Calu3 (cell line): ENCODE measurements around the gene ALS2. TPM values are rescaled to one million over a fixed set of nuclear protein-coding genes. Genes with fewer than 3 reads are reported as not detected.

Source experiments
- BruUV-seq: library from RNA; stranded (reverse); fragments of 400-500 nt; replicated peaks from 2 replicates; lab custom pipeline; 2021; lab: Mats Ljungman, UMichigan
- CTCF ChIA-PET: fragments of 300-600 bp; sonication (Branson Sonifier 250); formaldehyde crosslinking; loops from one replicate; lab custom pipeline; 2022; ENCODE audit warnings: antibody characterized with exemption; lab: Charles Lee
- DNase-seq: peaks from one replicate; pipeline ENCODE4 v3.0.0; 2022
- H3K27ac Mint-ChIP-seq: one replicate; pipeline ENCODE4 v1.8.0; 2022; ENCODE audit warnings: mixed read lengths; ENCODE audit not compliant: unreplicated experiment
- H3K27me3 Mint-ChIP-seq: one replicate; pipeline ENCODE4 v1.8.0; 2022; ENCODE audit warnings: mixed read lengths; ENCODE audit not compliant: unreplicated experiment
- H3K36me3 Mint-ChIP-seq: one replicate; pipeline ENCODE4 v1.8.0; 2022; ENCODE audit warnings: mild to moderate bottlenecking, moderate library complexity, mixed read lengths; ENCODE audit not compliant: insufficient read depth, unreplicated experiment
- H3K4me1 Mint-ChIP-seq: one replicate; pipeline ENCODE4 v1.8.0; 2022; ENCODE audit warnings: mild to moderate bottlenecking, low read depth, mixed read lengths; ENCODE audit not compliant: unreplicated experiment
- H3K4me3 Mint-ChIP-seq: one replicate; pipeline ENCODE4 v1.8.0; 2022; ENCODE audit warnings: mild to moderate bottlenecking, low read depth, moderate library complexity, mixed read lengths; ENCODE audit not compliant: unreplicated experiment
- H3K9me3 Mint-ChIP-seq: one replicate; pipeline ENCODE4 v1.8.0; 2022; ENCODE audit warnings: low read depth, mixed read lengths; ENCODE audit not compliant: unreplicated experiment
- intact Hi-C: fragments of 100-400 bp; cut with micrococcal nuclease; formaldehyde crosslinking; loops from one replicate; pipeline ENCODE4 v1.10.0; 2022; ENCODE audit not compliant: unreplicated experiment
- total RNA-seq: library from RNA; stranded (reverse); gene quantifications from 2 replicates; pipeline ENCODE4 v1.2.3, GENCODE V29; 2022
- TF ChIP-seq, protein P1 (sequence below): fragments of 200-600 bp; IDR thresholded peaks from one replicate; pipeline ENCODE4 v1.8.0; 2022; ENCODE audit warnings: antibody characterized with exemption; ENCODE audit not compliant: unreplicated experiment

ALS2 gene
- total RNA-seq, 1 experiment from 2014 or later = 29.0 TPM

DNA sequence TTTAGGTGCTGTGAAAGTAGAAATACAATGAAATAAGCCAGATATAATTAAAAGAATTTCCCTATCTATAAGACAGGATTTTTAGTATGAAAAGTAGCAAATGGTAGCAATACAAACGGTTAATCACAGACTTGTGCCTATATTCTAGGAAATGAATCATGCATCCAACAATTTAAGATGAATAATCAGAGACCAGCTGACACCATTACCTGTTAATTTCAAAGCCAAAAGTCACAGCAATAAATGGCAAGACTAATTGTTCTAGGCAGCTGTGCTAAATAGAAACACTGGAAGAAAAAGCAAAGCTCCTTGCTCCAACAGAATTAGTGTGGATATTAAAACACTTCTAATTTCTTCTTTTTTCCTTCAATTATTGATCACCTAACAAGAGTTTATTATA, 47.2 kb downstream of the ALS2 start:
- no peaks in the 10 kb centered on the region for H3K27me3 Mint-ChIP-seq
- H3K4me3 Mint-ChIP-seq = no peak overlapping the region
- H3K27ac Mint-ChIP-seq = no peak overlapping the region
- no TSS peak for BruUV-seq
- TF ChIP-seq, protein P1, sequence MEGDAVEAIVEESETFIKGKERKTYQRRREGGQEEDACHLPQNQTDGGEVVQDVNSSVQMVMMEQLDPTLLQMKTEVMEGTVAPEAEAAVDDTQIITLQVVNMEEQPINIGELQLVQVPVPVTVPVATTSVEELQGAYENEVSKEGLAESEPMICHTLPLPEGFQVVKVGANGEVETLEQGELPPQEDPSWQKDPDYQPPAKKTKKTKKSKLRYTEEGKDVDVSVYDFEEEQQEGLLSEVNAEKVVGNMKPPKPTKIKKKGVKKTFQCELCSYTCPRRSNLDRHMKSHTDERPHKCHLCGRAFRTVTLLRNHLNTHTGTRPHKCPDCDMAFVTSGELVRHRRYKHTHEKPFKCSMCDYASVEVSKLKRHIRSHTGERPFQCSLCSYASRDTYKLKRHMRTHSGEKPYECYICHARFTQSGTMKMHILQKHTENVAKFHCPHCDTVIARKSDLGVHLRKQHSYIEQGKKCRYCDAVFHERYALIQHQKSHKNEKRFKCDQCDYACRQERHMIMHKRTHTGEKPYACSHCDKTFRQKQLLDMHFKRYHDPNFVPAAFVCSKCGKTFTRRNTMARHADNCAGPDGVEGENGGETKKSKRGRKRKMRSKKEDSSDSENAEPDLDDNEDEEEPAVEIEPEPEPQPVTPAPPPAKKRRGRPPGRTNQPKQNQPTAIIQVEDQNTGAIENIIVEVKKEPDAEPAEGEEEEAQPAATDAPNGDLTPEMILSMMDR = no peak
- peaks cover 19% of the 10 kb centered on the region for H3K36me3 Mint-ChIP-seq
- intact Hi-C loops = no loop called here
- CTCF ChIA-PET = no interaction called here
- no peaks in the 10 kb centered on the region for H3K4me1 Mint-ChIP-seq
- H3K9me3 Mint-ChIP-seq = peaks cover 2% of the 10 kb centered on the region
- DNase-seq = no peak

DNA sequence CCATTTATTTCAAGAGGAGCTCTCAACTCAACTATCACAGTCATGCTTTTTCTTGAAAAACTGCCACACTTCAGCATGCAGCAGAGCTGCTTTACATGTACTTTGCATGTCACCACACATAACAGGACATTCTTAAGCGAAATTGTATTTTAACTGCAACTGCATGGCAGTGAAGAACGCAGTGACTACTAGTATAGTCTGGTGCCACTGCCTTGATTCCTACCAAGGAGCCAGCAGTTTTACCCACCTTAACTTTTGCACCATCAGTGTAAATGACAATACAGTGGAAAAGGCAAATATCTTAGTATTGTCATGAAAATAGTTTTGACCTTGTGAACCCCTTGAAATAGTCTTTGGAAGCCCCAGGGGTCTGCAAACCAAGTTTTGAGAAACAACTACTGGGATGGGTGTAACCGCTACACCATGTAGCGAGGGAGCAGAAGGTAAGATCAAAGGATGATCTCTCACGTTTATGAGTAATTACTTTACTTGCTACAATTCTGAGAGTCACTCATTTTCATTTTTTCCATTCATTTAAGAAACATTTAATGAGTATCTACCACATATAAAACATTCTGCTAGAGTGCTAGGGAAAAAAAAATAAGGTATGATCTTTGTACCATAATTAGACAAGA, 50.0 kb downstream of the ALS2 start:
- H3K4me3 Mint-ChIP-seq = no peak overlapping the region
- H3K4me1 Mint-ChIP-seq = no peaks in the 10 kb centered on the region
- H3K27me3 Mint-ChIP-seq = no peaks in the 10 kb centered on the region
- TF ChIP-seq, protein P1 = no peak
- DNase-seq = no peak
- H3K9me3 Mint-ChIP-seq = no peaks in the 10 kb centered on the region
- H3K36me3 Mint-ChIP-seq = peaks cover 10% of the 10 kb centered on the region
- no peak overlapping the region for H3K27ac Mint-ChIP-seq
- BruUV-seq = no TSS peak
- CTCF ChIA-PET = interaction anchor here (0.8 kb wide), 1 partner anchor 498 kb away, joined by 3 read pairs; no protein-coding TSS in a partner anchor
- intact Hi-C loops = no loop called here

DNA sequence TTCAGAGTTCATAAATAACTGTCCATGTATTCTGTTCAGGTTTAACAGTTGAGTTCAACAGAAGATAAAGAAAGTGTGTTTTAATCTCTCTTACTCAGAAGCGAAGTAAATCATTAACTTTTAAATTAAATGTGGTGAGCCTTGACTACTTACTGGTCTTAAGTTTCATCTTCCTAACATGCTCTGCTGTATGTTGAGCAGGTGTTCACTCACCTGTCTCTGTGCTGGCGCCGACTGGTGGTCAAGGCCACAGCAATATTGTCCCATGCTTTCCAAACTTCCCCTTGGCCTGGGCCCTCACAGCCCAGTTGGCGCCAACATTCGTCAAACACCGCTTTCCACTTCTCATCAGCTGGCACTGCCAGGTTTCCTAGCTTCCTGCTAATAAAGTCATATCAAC, 65.3 kb downstream of the ALS2 start:
- no peaks in the 10 kb centered on the region for H3K27me3 Mint-ChIP-seq
- peaks cover 9% of the 10 kb centered on the region for H3K4me1 Mint-ChIP-seq
- H3K9me3 Mint-ChIP-seq = peaks cover 3% of the 10 kb centered on the region
- peaks cover 21% of the 10 kb centered on the region for H3K36me3 Mint-ChIP-seq
- TF ChIP-seq, protein P1 = no peak
- H3K27ac Mint-ChIP-seq = no peak overlapping the region
- intact Hi-C loops = no loop called here
- BruUV-seq = no TSS peak
- DNase-seq = no peak
- no peak overlapping the region for H3K4me3 Mint-ChIP-seq
- CTCF ChIA-PET = no interaction called here

DNA sequence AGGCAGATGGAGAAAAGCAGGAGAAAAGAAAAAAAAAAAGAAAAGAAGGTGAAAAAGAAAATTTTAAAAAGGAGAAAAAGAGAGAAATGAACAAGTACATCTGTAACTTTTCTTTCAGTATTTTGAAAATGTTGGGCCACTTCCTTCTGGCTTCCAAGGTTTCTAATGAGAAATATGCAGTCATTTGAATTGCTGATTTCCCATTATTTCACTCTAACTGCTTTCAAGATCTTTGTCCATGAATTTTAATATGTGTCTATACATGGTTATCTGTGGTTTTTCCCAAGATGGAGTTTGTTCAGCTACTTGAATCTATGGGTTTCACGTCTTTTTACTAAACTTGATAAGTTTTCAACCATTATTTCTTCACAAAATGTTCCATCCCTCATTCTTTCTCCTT, 68.0 kb downstream of the ALS2 start:
- BruUV-seq = no TSS peak
- Mint-ChIP-seq H3K36me3 (peaks cover 11% of the 10 kb centered on the region), H3K27me3 (no peaks in the 10 kb centered on the region), H3K9me3 (no peaks in the 10 kb centered on the region), H3K4me3 (no peak overlapping the region), H3K4me1 (peaks cover 9% of the 10 kb centered on the region), H3K27ac (no peak overlapping the region)
- CTCF ChIA-PET = no interaction called here
- TF ChIP-seq, protein P1 = no peak
- intact Hi-C loops = no loop called here
- no peak for DNase-seq
